Activated CD8-positive, alpha-beta memory T cell treated with anti-CD3 and anti-CD28 coated beads, Interleukin-2, amount 50 U/mL, for 1 hour (primary cell): Measurements from ENCODE around the gene CCNL2.
"Not testable (repeated sequence)": the region's sequence is repeated elsewhere in the genome, so short reads cannot be mapped to it uniquely, and the experiment has no call there.

Source experiments
- DNase-seq: peaks from one replicate; pipeline ENCODE4 v3.0.0-alpha.2; 2020; ENCODE audit errors: extremely low read depth

Gene CCNL2

DNA sequence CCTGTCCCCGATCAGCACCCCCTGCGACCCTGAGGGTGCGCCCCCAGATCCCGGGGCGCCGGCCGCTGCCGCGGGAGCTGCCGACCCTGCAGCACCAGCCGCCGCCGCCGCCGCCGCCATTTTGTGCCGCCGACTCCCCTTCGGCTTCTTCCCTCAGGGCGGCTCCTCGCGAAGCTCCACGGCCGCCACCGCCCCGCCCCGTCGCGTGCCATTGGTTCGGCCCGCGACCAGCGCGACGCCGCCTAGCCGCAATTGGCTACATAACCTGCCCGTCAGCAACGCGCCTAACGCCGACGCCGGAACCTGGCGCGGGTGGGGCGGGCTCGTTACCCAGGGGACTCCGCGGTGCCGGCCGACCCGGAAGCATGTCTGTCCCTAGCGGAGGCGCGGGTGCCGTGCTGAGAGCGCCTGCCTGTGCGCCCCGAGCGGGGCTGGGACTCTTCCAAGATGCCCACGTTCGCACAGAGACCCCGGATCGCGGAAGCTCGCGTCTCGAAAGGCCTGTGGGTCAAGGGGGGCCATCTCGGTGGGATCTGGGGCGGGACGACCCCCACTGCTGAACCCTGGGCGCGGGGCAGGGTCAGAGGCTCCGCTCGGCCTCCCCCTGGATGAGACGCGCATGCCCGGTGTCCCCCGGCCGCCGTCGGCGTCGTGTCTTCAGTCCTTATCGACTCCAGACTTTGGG, at the start of gene CCNL2:
Gene CCNL2, minus strand, starts transcription at position 149 of the 685 bp plus-strand sequence. Its CDS starts 29 bp downstream, at position 120.
- peak; percentile 95 for DNase-seq

DNA sequence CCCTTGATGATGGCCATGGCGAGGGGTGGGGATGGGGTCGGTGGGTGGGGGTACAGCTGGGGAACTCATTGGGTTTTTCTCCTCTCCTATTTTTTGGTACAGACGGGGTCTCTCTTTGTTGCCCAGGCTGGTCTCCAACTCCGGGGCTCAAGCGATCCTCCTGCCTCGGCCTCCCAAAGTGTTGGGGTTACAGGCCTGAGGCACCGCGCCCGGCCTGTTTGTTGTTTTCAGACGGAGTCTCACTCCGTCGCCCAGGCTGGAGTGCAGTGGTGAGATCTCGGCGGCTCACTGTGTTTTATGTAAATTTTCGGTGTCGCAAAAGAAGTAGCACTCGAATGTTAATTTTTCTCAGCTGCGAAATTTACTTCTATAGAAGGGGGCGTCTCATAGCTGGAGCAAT, 47.5 kb upstream of the CCNL2 start:
- DNase-seq, result not testable (repeated sequence)

DNA sequence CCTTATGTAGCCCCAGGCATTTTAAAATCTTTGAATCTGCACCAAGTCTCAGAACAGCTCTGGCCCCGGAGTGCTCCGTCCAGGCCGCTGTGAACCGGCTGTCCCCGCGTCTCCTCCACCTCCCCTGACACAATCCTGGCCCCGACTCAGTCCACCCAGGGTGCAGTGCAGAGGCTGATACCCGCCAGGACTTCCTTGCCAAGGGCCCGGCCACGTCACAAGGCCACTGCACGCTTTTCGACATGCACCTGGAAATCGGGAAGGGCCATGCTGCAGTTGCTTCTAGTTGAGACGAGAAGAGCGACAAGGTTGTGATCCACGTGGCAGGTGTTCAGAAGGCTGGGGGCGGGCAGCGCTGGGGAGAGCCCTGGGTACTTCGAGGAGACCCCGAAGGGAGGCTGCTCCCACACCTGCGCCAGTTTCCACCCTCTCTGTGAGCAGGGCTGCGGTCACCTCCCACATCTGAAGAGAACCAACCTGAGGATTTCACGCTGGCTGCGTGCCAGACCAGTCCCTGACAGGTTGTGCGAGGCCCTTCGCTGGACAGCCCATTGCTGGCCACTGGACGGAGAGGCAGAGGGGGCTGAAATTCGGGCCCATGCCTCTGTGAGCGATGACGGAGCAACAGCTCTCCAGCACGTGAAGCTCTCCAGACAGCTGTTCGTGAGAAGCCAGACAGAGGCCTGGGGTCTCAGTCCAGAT, 43.1 kb upstream of the CCNL2 start:
- no peak for DNase-seq

DNA sequence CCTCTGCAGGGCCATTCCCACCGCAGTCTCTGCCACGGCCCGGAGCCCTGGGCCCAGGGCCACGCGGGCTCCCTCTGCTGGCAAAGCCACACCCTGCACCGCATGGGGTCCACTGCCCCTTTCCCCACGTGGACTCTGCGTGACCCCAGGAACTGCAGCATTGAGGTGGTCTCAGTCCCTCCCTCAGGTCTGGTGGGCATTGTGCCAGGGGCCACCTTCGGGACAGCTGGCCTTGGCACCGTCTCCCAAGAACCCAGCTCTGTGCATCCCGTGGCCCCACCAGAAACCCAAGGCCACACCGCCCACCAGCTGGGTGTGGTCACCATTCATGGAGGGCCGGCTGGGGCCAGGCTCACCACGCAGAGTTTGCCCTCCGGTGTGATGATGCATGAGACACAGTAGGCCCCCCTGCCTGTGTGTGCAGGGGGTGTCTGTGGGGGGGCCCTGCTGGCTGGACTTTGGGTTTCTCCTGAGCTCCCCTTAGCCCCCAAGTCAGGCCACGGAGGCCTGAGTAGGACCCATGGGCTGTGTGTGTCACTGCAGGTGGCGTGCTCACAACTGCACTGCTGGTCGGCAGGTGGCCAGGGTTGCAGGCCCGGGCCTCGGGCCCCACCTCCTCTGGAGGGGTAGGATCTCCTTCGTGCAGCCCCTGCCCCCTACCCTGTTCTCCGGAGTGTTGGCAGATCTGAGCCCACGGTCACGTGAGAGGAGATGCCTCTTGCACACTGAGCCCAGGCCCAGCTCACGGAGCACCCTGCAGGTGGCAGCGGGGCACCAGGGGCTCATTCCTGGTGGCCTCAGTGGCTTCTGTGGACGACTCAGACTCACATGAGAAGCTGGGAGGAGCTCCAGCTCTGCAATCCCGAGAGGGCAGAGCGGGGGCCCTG, 42.1 kb upstream of the CCNL2 start:
- DNase-seq, result no peak

DNA sequence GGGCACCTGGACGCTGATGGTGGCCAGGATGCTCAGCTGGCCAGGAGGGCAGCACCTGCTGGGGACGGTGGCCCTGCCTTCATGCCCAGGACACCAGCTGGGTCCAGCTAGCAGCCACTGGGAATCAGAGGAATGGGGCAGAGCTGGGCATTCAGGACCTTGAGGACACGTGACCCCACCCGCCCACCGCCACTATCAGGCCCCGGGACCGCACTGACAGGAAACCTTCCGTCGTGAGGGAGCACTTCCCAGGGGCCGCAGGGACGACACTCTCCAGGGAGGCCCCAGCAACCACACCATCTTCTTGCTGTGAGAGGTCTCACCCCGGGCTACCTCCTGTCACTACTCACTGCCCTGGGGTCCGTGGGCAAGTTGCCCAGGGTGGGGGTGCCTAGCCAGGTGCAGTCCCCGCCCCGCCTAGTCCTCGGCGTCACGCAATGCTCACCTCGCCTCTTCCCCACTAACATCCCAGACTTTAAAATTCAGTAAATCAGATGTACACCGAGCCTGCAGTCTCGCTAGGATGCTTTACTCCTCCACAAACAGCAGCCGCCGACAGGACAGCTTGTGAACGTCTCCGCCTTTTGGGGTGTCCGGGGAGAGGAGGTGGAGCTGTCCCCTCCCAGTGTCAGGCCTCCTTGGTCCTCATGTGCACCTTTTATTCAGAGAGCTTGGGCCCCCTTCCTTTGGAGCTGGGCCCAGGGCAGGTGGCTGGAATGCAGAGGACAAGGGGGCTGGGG, 41.3 kb upstream of the CCNL2 start:
- DNase-seq, result no peak

DNA sequence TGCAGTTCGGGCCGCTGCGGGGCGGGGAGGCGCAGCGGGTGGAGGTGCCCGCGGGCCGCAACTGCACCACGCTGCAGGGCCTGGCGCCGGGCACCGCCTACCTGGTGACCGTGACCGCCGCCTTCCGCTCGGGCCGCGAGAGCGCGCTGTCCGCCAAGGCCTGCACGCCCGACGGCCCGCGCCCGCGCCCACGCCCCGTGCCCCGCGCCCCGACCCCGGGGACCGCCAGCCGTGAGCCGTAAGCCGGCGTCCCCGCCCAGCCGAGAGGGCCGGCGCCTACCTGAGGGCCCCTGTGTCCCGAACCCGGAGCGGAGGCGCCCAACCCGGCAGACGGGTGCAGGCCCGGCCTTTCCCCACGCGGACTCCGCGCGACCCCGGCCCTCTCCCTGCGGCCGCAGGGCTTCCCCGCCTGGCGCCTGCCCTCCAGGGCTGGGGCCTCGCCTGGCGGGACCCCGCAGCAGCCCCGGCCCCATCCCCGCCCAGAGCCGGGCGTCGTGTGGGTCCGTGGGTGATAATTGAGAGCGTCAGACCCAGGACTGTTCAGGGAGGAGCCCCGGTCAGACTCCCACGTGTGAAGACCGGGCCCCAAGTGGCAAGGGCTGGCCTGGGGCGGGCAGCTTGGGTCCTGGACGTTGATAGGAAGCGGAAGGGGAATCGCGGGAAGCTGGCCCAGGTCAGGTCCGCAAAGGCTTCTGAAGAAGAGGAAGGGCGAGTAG, 40.6 kb upstream of the CCNL2 start:
- no peak for DNase-seq

DNA sequence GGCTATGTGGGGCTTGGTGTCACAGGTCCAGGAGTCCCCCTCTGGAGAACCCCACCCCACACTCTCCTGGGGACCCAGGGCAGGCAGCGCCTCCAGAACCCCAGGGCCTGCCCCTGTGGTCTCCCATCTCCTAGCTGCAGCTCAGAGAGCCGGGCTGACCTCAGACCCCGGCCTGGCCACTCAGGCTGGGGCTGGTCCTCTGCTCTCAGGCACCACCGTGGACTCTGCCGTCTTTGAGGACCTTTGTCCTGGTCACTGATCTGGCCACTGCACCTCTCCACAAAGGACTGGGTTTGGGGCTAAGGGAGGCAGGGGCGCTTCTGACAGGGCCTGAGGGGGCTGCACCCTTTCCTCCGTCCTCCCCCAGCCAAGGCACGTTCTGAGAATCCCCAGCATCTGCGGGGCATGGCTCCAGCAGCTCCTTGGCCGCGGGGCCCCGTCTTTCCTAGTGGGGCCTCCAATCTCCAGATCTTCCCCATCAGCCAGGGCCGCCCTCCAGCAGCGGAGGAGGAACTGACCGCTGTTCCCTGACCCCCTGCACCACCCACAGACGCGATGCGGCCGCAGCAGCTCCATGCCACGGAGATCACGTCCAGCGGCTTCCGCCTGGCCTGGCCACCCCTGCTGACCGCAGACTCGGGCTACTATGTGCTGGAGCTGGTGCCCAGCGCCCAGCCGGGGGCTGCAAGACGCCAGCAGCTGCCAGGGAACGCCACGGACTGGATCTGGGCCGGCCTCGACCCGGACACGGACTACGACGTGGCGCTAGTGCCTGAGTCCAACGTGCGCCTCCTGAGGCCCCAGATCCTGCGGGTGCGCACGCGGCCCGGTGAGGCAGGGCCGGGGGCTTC, 39.6 kb upstream of the CCNL2 start:
- DNase-seq, result no peak

DNA sequence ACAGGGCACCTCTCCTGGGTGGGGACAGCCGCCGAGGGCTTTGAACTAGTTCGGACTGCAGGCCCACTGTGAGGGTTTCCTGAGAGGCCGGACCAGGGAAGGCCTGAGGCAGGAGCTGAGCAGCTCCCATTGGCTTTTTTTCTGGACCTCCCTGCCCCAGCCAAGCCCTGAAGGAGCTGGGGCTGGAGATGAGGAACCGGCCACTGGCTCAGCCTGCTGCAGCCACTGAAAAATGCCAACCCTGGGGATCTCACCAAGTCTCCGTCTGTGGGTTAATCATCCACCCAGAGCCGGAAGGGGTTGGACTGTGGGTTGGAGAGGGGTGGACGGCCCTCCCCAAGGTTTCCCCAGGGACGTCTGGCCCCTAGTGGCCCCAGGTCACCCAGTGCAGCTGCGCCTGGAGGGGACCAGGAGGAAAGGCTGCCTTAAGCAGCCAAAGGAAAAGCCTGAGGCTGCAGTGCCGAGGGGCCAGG, 38.8 kb upstream of the CCNL2 start:
- DNase-seq, result no peak

DNA sequence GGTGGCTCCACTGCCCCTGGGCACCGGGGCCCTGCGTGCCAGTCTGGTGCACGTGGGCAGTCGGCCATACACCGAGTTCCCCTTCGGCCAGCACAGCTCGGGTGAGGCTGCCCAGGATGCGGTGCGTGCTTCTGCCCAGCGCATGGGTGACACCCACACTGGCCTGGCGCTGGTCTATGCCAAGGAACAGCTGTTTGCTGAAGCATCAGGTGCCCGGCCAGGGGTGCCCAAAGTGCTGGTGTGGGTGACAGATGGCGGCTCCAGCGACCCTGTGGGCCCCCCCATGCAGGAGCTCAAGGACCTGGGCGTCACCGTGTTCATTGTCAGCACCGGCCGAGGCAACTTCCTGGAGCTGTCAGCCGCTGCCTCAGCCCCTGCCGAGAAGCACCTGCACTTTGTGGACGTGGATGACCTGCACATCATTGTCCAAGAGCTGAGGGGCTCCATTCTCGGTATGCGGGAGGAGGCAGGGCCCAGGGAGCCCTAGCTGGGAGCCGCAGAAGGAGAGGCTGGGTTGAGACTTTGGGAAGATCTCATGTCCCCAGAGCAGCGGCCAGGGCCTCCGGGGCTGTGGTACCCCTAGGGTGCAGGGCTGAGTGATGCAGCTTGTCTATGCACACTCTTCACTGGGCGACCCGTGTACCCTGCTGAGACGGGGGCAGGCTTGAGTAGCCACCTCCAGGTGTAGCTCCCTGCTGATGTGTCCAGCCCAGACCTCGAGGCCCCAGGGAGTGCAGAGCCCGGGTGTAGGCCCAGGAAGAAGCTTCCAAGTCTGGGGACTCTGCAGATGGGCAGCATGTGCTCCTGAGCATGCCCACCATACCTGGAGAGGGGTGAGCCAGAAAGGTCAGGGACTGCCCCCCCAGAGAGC, 38.1 kb upstream of the CCNL2 start:
- no peak for DNase-seq

DNA sequence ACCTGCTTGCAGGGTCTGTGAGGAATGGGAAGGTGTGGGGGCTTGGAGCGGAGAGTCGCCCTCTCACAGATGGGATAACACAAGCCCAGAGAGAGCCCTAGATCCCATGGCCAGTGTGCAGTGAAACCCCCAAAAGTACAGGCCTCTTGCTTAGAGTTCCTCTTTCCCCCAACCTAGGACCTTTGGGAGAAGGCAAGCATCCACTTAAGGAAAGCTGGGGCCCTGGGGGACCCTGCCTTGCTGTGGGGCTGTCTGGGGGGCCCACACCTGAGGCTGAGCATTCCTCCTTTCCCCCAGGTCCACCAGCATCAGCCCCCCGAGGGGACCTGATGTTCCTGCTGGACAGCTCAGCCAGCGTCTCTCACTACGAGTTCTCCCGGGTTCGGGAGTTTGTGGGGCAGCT, 37.5 kb upstream of the CCNL2 start:
- DNase-seq, result no peak

DNA sequence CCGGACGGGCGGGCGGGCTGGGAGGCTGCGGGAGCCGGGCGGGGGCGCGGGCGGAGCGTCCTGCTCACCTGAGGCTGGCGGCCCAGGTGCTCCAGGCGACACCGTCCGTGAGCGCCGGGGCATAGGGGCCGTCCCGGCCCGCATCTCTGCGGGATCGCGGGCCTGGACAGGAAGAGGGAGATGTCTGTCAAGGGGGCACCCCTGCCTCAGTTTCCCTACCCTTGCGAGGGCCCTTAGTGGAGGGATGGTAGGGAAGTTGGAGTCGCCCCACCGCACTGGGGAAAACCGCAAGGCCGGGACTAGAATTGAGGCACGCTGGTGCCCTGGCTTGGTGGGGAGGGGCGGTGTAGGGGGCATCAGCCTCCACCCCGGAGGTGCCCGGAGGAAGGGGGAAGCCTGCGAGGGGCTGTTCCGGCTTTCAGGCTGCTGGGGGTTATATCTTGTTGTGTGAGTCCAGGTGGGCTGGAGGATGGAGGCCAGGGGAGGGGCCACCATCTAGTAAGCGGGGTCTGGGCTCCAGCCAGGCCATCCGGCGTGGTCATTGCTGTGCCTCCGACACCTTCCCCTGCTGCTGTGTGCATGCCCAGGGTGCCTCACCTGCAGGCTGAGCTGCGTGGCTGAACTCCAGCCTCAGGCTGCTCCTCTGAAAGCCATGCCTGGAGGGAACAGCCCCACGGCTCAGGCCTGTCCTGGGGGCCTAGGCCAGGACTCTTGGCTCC, 36.9 kb upstream of the CCNL2 start:
- DNase-seq, result no peak

DNA sequence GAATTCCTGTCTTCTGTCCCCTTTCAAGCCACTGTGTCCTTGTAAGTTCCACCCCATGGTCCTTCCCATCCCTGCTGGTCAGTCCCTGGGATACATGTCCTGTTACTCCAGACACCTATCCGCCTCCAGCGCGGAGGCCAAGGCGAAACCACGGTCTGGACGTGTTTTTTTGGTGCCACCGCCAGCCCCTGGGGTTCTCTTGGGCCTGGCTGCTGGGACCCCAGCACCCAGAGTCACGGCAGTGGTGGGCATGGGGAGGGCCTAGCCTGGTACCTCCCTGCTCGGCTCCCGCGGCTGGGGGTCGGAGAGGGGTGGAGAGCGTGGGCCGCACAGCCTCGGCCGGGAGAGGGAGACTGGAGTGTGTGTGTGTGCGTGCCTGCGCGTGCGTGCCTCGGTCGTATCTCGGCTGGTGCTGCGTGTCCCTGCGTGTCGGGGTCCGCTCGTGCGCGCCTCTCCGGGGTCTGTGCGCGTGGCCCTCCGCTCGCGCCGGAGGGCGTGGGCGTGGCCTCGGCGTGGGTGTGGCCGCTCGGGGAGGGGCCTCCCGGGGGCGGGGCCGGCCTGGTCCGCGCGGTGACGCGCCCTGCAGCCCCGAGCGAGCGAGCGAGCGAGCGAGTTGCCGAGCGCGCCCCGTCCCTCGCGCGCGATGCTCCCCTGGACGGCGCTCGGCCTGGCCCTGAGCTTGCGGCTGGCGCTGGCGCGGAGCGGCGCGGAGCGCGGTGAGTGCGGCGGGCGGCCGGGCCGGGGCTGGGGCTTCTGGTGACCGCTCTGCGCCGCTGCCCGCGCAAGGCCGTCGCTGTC, 36.2 kb upstream of the CCNL2 start, which contains the start of gene VWA1:
Gene VWA1, plus strand, starts transcription at position 585 of the 798 bp plus-strand sequence. Its CDS starts 59 bp downstream, at position 644.
- no peak for DNase-seq

DNA sequence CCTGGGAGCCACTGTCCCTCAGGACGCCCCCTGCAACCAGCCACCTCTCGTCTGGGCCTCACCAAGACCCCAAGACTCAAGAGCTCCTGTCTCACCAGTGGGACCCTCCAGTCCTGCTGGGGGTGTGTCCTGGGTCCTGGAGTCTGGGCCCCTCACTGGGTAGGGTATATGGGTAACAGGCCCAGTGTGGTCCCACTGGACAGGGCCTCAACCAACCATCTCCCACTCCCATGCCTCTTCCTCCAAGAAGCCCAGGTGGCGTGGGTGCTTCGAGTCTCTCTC, 35.6 kb upstream of the CCNL2 start:
- DNase-seq, result no peak

DNA sequence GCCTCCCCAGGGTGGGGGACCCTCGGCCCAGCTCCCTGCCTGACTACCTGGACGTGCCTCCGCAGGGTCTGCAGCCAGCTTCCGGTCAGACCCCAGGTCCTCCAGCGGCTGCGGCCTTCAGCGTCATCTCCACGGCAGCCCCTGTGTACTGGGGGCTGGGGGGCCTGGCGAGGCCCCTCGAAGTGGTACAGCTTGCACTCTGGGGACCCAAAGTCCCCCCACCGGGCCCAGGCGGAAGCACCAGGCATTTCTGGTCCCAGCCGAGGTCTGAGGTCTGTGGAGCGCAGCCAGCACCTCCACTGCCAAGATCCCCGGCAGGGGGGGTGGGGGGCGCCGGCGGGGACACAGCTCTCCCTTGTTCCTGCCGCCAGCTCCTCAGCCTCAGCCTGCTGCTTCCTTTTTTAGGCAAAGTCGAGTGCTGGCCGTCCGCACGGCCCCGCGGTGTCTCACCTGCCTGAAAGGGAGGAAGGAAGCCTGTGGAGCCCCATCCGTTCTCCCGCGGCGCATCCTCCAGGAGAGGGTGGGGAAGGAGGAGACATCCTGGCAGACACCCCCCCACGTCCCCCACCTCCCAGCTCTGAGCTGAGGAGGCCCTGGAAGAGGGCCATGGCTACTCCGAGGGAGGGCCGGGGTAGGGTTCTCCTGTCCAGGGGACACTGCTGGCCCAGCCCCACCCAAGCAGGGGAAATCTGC, 35.1 kb upstream of the CCNL2 start:
- no peak for DNase-seq

DNA sequence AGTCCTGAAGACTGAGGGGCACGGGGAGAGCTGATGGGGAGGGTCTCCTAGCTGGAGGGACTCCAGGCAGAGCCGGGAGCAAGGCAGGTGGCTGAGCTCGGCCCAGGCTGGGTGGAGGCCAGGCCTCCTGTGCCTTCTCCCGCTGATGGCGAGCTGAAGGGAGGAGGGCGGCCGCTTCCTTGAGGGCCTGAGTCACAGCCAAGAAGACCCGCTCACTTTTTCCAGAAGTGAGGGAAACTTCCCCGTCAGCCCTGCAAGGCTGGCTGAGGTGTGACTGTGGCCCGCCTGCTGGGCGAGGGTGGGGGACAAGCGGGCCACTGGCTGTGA, 34.6 kb upstream of the CCNL2 start:
- no peak for DNase-seq

DNA sequence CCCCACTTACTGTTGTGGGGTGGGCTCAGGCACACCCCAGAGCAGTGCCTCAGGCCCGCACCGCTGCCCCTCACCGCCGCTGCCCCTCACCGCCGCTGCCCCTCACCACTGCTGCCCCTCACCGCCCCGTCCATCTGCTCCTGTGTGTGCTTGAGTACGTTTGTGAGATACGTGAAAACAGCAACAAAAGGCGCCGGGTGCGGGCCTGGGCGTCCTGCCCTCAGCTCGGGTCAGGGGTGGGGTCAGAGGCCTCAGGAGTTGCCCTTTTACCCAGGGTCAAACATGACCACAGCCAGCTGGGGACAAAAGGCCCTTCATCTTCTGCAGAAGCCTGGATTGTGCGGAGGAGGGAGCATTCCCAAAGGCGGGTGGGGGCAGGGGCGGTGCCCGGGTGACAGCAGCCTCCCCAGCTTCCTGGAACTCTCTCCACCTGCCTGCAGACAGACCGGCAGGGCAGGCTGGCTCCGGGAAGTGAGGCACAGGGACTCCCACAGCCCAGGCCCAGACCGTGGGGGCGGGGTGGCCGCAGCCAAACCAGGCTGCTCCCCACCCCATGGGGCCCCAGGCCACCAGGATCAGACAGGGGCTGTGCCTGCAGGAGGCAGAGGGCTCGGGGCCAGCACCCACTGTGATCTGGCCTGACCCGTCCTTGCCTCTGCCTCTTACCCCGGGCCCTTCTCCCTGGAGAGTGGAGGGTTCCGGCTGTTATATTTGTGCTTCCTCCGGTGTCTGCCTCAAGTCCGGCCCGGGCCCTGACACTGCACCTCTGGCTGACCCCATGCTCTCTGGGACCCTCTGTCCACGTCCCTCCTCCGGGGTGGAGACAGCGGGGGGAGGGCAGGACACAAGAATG, 34.0 kb upstream of the CCNL2 start:
- no peak for DNase-seq
